Right lobe of liver (tissue), 4 donors: ENCODE results near the gene IGSF6.

ENCODE experiments used
- POLR2A ChIP-seq: fragments of 450-650 bp; IDR thresholded peaks from one replicate; pipeline ENCODE4 v1.6.1; 2017; ENCODE audit warnings: antibody characterized with exemption, mild to moderate bottlenecking
- TF ChIP-seq, protein P1 (sequence below), 4 donors: fragments of 200-600 bp in 3 of 4; fragments of 450-650 bp in 1 of 4; IDR thresholded peaks; one replicate each; pipeline versions ENCODE4 v1.5.1 to v1.8.0; 2016 to 2022; ENCODE audit warnings: antibody characterized with exemption in 4 of 4, mild to moderate bottlenecking in 2 of 4
- donor health status: DM: no; HTN: no; CAD: no.
- donor health status: DM: no; HTN: no; CAD: no.
- donor health status: DM: no; HTN: yes; CAD: no.

DNA sequence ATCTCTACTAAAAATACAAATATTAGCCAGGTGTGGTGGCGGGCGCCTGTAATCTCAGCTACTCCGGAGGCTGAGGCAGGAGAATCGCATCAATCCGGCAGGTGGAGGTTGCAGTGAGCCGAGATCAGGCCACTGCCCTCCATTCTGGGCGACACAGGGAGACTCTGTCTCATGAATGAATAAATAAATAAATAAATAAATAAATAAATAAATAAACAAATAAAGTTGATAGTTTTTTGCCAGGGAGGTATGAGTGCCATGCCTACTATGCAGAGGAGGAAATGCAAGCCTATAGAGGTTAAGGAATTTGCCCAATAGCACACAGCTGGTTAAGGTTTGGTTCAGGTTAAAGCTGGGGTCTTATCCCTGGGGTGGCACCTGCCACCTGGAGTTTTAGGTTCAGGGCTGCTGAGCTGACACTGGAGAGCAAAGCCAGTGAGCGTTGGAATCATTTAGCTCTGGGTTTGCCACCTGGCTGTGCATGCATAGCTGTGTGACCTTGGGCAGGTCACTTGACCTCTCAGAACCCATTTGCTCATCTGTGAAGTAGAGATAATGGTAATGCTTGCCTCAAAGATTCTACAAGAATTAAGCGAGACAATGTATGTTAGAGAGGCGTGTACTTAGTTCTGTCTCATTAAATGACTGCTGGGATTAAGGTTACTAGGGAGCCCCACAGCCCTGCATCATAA is 12.5 kb upstream of the IGSF6 start:
- TF ChIP-seq, protein P1, sequence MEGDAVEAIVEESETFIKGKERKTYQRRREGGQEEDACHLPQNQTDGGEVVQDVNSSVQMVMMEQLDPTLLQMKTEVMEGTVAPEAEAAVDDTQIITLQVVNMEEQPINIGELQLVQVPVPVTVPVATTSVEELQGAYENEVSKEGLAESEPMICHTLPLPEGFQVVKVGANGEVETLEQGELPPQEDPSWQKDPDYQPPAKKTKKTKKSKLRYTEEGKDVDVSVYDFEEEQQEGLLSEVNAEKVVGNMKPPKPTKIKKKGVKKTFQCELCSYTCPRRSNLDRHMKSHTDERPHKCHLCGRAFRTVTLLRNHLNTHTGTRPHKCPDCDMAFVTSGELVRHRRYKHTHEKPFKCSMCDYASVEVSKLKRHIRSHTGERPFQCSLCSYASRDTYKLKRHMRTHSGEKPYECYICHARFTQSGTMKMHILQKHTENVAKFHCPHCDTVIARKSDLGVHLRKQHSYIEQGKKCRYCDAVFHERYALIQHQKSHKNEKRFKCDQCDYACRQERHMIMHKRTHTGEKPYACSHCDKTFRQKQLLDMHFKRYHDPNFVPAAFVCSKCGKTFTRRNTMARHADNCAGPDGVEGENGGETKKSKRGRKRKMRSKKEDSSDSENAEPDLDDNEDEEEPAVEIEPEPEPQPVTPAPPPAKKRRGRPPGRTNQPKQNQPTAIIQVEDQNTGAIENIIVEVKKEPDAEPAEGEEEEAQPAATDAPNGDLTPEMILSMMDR (IDR thresholded peaks at IDR 0.05): no peak
- TF ChIP-seq POLR2A: no peak
